Stomach (tissue), 4 donors: ENCODE data around the gene NOC2L.

Experiments used
- POLR2A ChIP-seq, 4 donors: fragments of 450-650 bp; IDR thresholded peaks; one replicate each; pipeline ENCODE4 v1.6.1; 2016; ENCODE audit warnings: antibody characterized with exemption in 4 of 4, control low read depth in 2 of 4, mild to moderate bottlenecking in 1 of 4, moderate library complexity in 1 of 4
- TF ChIP-seq, protein P1 (sequence below), 7 experiments: fragments of 450-650 bp in 4 of 7; fragments of 200-600 bp in 3 of 7; sonication (generic) in 3 of 7; IDR thresholded peaks; one replicate each; pipeline ENCODE4 v1.5.1; 2016 to 2019; ENCODE audit warnings: antibody characterized with exemption in 7 of 7, control low read depth in 2 of 7, mild to moderate bottlenecking in 1 of 7

DNA sequence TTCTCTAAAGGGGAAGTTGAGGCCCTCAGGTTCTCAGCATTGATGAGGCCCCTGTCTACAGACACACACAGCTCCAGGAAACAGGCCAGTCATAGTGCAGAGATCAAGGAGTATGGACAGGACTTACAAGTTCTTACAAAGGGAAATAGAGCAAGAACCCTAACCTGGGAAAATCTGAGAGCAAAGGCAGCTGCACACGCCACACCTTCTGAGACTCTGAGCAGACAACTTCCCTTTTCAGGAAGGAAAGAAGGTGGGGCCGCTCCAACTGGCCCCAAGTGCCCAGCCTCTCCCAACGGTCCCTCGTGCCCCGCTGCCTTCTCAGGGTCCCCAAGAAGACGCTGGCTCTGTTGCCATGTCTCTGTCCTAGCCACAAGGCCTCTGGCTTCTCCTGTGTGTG is 3.6 kb downstream of the NOC2L start:
- TF ChIP-seq, protein P1, sequence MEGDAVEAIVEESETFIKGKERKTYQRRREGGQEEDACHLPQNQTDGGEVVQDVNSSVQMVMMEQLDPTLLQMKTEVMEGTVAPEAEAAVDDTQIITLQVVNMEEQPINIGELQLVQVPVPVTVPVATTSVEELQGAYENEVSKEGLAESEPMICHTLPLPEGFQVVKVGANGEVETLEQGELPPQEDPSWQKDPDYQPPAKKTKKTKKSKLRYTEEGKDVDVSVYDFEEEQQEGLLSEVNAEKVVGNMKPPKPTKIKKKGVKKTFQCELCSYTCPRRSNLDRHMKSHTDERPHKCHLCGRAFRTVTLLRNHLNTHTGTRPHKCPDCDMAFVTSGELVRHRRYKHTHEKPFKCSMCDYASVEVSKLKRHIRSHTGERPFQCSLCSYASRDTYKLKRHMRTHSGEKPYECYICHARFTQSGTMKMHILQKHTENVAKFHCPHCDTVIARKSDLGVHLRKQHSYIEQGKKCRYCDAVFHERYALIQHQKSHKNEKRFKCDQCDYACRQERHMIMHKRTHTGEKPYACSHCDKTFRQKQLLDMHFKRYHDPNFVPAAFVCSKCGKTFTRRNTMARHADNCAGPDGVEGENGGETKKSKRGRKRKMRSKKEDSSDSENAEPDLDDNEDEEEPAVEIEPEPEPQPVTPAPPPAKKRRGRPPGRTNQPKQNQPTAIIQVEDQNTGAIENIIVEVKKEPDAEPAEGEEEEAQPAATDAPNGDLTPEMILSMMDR (IDR thresholded peaks at IDR 0.05), result no peak
- no peak for TF ChIP-seq POLR2A (IDR thresholded peaks at IDR 0.05)
